Calu3 (cell line): ENCODE data around the gene SBF2. TPM values are rescaled to one million over a fixed set of nuclear protein-coding genes. Genes with fewer than 3 reads are reported as not detected.

ENCODE experiments used
- BruUV-seq: library from RNA; stranded (reverse); fragments of 400-500 nt; replicated peaks from 2 replicates; lab custom pipeline; 2021; lab: Mats Ljungman, UMichigan
- CTCF ChIA-PET: fragments of 300-600 bp; sonication (Branson Sonifier 250); formaldehyde crosslinking; loops from one replicate; lab custom pipeline; 2022; ENCODE audit warnings: antibody characterized with exemption; lab: Charles Lee
- DNase-seq: peaks from one replicate; pipeline ENCODE4 v3.0.0; 2022
- H3K27ac Mint-ChIP-seq: one replicate; pipeline ENCODE4 v1.8.0; 2022; ENCODE audit warnings: mixed read lengths; ENCODE audit not compliant: unreplicated experiment
- H3K27me3 Mint-ChIP-seq: one replicate; pipeline ENCODE4 v1.8.0; 2022; ENCODE audit warnings: mixed read lengths; ENCODE audit not compliant: unreplicated experiment
- H3K36me3 Mint-ChIP-seq: one replicate; pipeline ENCODE4 v1.8.0; 2022; ENCODE audit warnings: mild to moderate bottlenecking, moderate library complexity, mixed read lengths; ENCODE audit not compliant: insufficient read depth, unreplicated experiment
- H3K4me1 Mint-ChIP-seq: one replicate; pipeline ENCODE4 v1.8.0; 2022; ENCODE audit warnings: mild to moderate bottlenecking, low read depth, mixed read lengths; ENCODE audit not compliant: unreplicated experiment
- H3K4me3 Mint-ChIP-seq: one replicate; pipeline ENCODE4 v1.8.0; 2022; ENCODE audit warnings: mild to moderate bottlenecking, low read depth, moderate library complexity, mixed read lengths; ENCODE audit not compliant: unreplicated experiment
- H3K9me3 Mint-ChIP-seq: one replicate; pipeline ENCODE4 v1.8.0; 2022; ENCODE audit warnings: low read depth, mixed read lengths; ENCODE audit not compliant: unreplicated experiment
- intact Hi-C: fragments of 100-400 bp; cut with micrococcal nuclease; formaldehyde crosslinking; loops from one replicate; pipeline ENCODE4 v1.10.0; 2022; ENCODE audit not compliant: unreplicated experiment
- total RNA-seq: library from RNA; stranded (reverse); gene quantifications from 2 replicates; pipeline ENCODE4 v1.2.3, GENCODE V29; 2022
- TF ChIP-seq, protein P1 (sequence below): fragments of 200-600 bp; IDR thresholded peaks from one replicate; pipeline ENCODE4 v1.8.0; 2022; ENCODE audit warnings: antibody characterized with exemption; ENCODE audit not compliant: unreplicated experiment

Gene SBF2
- total RNA-seq, 1 experiment from 2014 or later = 39.0 TPM

DNA sequence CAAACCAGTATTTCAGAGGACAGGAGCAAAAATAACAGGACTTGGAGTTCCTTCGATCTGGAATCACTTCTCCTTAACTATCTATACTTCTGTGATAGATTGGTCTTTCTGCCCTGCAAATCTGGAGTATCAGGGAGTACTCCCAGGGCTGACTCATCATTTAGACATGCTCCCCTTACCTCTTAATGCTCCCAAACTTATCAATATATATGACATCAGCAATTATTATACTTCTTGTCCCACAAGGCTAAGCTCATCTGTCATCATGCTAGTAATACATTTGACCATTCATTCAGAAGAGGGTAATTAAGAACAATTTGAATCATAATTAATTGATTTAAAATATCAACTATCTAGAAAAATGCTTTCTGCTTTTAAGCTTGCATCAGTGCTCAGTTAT is 466.3 kb downstream of the SBF2 start:
- Mint-ChIP-seq H3K36me3 (no peaks in the 10 kb centered on the region), H3K27me3 (no peaks in the 10 kb centered on the region), H3K27ac (no peak overlapping the region), H3K9me3 (no peaks in the 10 kb centered on the region), H3K4me3 (no peak overlapping the region), H3K4me1 (no peaks in the 10 kb centered on the region)
- no peak for DNase-seq
- TF ChIP-seq, protein P1, sequence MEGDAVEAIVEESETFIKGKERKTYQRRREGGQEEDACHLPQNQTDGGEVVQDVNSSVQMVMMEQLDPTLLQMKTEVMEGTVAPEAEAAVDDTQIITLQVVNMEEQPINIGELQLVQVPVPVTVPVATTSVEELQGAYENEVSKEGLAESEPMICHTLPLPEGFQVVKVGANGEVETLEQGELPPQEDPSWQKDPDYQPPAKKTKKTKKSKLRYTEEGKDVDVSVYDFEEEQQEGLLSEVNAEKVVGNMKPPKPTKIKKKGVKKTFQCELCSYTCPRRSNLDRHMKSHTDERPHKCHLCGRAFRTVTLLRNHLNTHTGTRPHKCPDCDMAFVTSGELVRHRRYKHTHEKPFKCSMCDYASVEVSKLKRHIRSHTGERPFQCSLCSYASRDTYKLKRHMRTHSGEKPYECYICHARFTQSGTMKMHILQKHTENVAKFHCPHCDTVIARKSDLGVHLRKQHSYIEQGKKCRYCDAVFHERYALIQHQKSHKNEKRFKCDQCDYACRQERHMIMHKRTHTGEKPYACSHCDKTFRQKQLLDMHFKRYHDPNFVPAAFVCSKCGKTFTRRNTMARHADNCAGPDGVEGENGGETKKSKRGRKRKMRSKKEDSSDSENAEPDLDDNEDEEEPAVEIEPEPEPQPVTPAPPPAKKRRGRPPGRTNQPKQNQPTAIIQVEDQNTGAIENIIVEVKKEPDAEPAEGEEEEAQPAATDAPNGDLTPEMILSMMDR = no peak
- intact Hi-C loops = no loop called here
- CTCF ChIA-PET = no interaction called here
- no TSS peak for BruUV-seq

DNA sequence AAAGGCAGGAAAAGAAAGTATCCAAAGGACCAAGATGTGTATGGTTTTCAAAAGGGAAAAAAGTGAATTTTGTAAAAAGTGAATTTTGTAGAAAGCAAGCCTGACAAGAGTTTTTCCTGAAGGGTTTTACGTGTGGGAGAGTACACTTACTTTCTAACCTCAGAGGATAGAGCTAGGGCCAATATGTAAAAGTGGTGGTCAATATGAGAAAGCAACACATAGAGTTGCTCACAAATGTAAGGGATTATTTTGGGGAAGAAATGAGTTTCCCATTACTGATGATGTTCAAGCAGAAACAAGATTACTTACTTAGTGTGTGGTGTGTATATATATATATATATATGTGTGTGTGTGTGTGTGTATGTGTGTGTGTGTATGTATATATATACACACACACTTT is 467.6 kb downstream of the SBF2 start:
- no peaks in the 10 kb centered on the region for H3K4me1 Mint-ChIP-seq
- intact Hi-C loops = no loop called here
- no TSS peak for BruUV-seq
- H3K27ac Mint-ChIP-seq = no peak overlapping the region
- H3K4me3 Mint-ChIP-seq = no peak overlapping the region
- no peaks in the 10 kb centered on the region for H3K36me3 Mint-ChIP-seq
- no peaks in the 10 kb centered on the region for H3K27me3 Mint-ChIP-seq
- no peaks in the 10 kb centered on the region for H3K9me3 Mint-ChIP-seq
- CTCF ChIA-PET = no interaction called here
- TF ChIP-seq, protein P1 = no peak
- no peak for DNase-seq

DNA sequence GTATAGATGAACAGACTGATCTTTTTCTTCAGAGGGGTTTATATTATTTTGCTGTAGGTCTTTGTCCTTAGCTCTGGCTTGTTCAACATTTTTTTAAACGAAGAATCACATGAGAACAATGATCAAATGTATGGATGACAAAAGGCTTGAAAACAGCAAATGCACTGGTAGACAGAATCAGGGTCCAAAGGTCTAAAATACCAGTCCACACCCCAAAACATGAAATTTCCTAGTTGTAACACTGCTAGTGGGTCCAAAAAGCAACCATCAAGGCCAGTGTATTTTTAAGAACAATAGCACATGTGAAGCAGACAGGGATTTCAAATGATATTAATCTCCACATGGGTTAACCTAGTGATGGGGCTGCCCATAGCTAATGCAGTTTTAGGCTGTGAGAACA is 468.1 kb downstream of the SBF2 start:
- Mint-ChIP-seq H3K27me3 (no peaks in the 10 kb centered on the region), H3K9me3 (no peaks in the 10 kb centered on the region), H3K4me1 (no peaks in the 10 kb centered on the region), H3K36me3 (no peaks in the 10 kb centered on the region), H3K4me3 (no peak overlapping the region), H3K27ac (no peak overlapping the region)
- DNase-seq = no peak
- TF ChIP-seq, protein P1 = no peak
- CTCF ChIA-PET = no interaction called here
- no TSS peak for BruUV-seq
- intact Hi-C loops = no loop called here

DNA sequence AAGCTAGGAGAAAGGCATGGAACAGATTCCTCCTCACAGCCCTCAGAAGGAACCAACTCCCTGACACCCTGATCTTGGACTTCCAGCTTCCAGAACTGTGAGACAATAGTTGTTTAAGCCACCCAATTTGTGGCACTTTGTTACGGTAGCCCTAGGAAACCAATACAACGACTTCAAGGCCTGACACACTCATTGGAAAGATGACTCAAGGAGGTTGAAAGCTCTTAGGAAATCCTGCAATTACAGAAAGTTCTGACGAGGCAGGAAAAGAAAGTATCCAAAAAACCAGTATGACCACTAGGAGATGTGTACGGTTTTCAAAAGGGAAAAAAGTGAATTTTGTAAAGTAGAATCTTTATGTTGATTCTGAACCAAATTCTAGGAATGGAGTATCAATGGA is 468.7 kb downstream of the SBF2 start:
- Mint-ChIP-seq H3K36me3 (no peaks in the 10 kb centered on the region), H3K9me3 (no peaks in the 10 kb centered on the region), H3K4me3 (no peak overlapping the region), H3K4me1 (no peaks in the 10 kb centered on the region), H3K27ac (no peak overlapping the region), H3K27me3 (no peaks in the 10 kb centered on the region)
- no TSS peak for BruUV-seq
- intact Hi-C loops = no loop called here
- CTCF ChIA-PET = no interaction called here
- TF ChIP-seq, protein P1 = no peak
- no peak for DNase-seq
